ENCODE data around the gene EEF1A2. TPM values are rescaled to one million over a fixed set of nuclear protein-coding genes. Genes with fewer than 3 reads are reported as not detected.

The EEF1A2 gene
- total RNA-seq, 4 donors from 2014 or later: 0.75 to 5.0 (median 3.3) TPM

- H3K36me3 ChIP-seq: no peaks in the 10 kb centered on the region
- intact Hi-C loops (cut with DNase I; ENCODE audit: low total_unique reads): no loop called here
- H3K27ac ChIP-seq: no peak overlapping the region
- no peaks in the 10 kb centered on the region for H3K9me3 ChIP-seq
- no peak for DNase-seq
- WGBS, 2 donors (ENCODE audit: low coverage in 1 of 2): 50 to 71% methylated on average over 5 to 16 of the region's 16 CpGs
- peaks cover 45% of the 10 kb centered on the region for H3K27me3 ChIP-seq
- no peak overlapping the region for H3K4me3 ChIP-seq
- TF ChIP-seq EP300 (IDR thresholded peaks at IDR 0.05; ENCODE audit: low read depth): no peak
- TF ChIP-seq, protein P1, sequence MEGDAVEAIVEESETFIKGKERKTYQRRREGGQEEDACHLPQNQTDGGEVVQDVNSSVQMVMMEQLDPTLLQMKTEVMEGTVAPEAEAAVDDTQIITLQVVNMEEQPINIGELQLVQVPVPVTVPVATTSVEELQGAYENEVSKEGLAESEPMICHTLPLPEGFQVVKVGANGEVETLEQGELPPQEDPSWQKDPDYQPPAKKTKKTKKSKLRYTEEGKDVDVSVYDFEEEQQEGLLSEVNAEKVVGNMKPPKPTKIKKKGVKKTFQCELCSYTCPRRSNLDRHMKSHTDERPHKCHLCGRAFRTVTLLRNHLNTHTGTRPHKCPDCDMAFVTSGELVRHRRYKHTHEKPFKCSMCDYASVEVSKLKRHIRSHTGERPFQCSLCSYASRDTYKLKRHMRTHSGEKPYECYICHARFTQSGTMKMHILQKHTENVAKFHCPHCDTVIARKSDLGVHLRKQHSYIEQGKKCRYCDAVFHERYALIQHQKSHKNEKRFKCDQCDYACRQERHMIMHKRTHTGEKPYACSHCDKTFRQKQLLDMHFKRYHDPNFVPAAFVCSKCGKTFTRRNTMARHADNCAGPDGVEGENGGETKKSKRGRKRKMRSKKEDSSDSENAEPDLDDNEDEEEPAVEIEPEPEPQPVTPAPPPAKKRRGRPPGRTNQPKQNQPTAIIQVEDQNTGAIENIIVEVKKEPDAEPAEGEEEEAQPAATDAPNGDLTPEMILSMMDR (IDR thresholded peaks at IDR 0.05): no peak
- TF ChIP-seq POLR2A (IDR thresholded peaks at IDR 0.05): no peak
- in situ Hi-C loops (cut with MboI; ENCODE audit: low pct_ligation_motif_present in 1 of 4, low pct_unique_long_range_greater_than_20kb in 1 of 4, low sequenced_read_pairs in 3 of 4): no loop called here
- H3K4me1 ChIP-seq: no peaks in the 10 kb centered on the region
Measured at GRCh38 chr20:63447320-63447719, 51.6 kb downstream of the EEF1A2 start.

DNA sequence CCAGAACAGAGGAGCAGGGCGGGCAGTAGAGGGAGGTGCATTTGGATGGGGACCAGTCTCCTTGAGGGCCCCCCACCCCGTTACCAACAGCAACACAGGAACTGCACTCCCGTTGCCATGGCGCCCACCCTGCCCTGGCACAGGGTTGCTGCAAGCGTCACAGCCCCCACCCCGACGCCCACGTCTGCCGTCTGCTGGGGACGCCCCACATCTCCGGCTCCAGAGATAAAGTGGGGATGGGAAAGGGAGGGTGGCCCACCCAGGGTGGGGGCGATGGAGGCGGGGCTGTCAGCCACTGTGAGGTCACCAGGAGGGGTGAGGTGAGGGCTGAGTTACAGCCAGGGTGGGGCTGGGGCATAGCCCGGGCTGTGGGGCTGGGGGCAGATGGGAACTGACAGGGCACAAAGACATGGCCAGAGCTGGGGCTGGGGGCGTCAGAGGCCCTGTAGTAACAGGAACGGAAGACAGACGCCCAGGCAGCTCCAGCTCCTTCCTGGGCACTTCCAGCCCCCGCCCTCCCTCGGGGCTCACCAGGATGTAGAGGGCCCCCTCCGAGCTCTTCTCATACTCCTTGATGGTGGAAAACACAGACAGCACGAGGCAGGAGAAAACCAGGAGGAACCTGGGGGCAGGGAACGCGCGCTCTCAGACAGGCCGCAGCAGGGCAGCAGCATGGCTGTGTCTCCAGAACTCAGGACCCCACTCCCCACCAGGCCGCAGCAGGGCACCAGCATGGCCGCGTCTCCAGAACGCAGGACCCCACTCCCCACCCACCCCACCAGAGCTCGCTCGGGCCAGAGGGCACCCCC, 52.5 kb downstream of the EEF1A2 start:
- Histone ChIP-seq H3K4me3 (no peak overlapping the region), H3K36me3 (no peaks in the 10 kb centered on the region), H3K27me3 (peaks cover 42% of the 10 kb centered on the region), H3K27ac (no peak overlapping the region), H3K4me1 (no peaks in the 10 kb centered on the region), H3K9me3 (no peaks in the 10 kb centered on the region)
- WGBS, 2 donors (ENCODE audit: low coverage in 1 of 2): 67% methylated on average over 26 of the region's 31 CpGs; no CpG with 5 or more reads in 1 of the 2 donors
- no peak for DNase-seq
- intact Hi-C loops (cut with DNase I; ENCODE audit: low total_unique reads) (no loop called here), in situ Hi-C loops (cut with MboI; ENCODE audit: low pct_ligation_motif_present in 1 of 4, low pct_unique_long_range_greater_than_20kb in 1 of 4, low sequenced_read_pairs in 3 of 4) (no loop called here)
- TF ChIP-seq EP300 (IDR thresholded peaks at IDR 0.05; ENCODE audit: low read depth) (no peak), POLR2AphosphoS5 (IDR thresholded peaks at IDR 0.05) (no peak), POLR2A (IDR thresholded peaks at IDR 0.05) (no peak)
- TF ChIP-seq, protein P1 (IDR thresholded peaks at IDR 0.05): no peak

GRCh38 chr20:63445075-63445734, 53.7 kb downstream of the EEF1A2 start:
- no peaks in the 10 kb centered on the region for H3K9me3 ChIP-seq
- H3K4me1 ChIP-seq: no peaks in the 10 kb centered on the region
- 69% methylated on average over 15 of the region's 15 CpGs; no CpG with 5 or more reads in 1 of the 2 donors for WGBS, 2 donors (ENCODE audit: low coverage in 1 of 2)
- in situ Hi-C loops (cut with MboI; ENCODE audit: low pct_ligation_motif_present in 1 of 4, low pct_unique_long_range_greater_than_20kb in 1 of 4, low sequenced_read_pairs in 3 of 4) (no loop called here), intact Hi-C loops (cut with DNase I; ENCODE audit: low total_unique reads) (no loop called here)
- H3K27ac ChIP-seq: no peak overlapping the region
- no peak overlapping the region for H3K4me3 ChIP-seq
- TF ChIP-seq, protein P1 (IDR thresholded peaks at IDR 0.05): no peak
- no peak for TF ChIP-seq EP300 (IDR thresholded peaks at IDR 0.05; ENCODE audit: low read depth)
- H3K27me3 ChIP-seq: peaks cover 51% of the 10 kb centered on the region
- DNase-seq: no peak
- H3K36me3 ChIP-seq: no peaks in the 10 kb centered on the region

- in situ Hi-C loops (cut with MboI; ENCODE audit: low pct_ligation_motif_present in 1 of 4, low pct_unique_long_range_greater_than_20kb in 1 of 4, low sequenced_read_pairs in 3 of 4): no loop called here
- intact Hi-C loops (cut with DNase I; ENCODE audit: low total_unique reads): no loop called here
- TF ChIP-seq POLR2AphosphoS5 (IDR thresholded peaks at IDR 0.05): no peak
- TF ChIP-seq, protein P1 (IDR thresholded peaks at IDR 0.05): no peak
- TF ChIP-seq EP300 (IDR thresholded peaks at IDR 0.05; ENCODE audit: low read depth): no peak
- no peak for TF ChIP-seq POLR2A (IDR thresholded peaks at IDR 0.05)
- 92% methylated on average over 24 of the region's 24 CpGs; no CpG with 5 or more reads in 1 of the 2 donors for WGBS, 2 donors (ENCODE audit: low coverage in 1 of 2)
- DNase-seq: no peak
- Histone ChIP-seq H3K9me3 (no peaks in the 10 kb centered on the region), H3K27me3 (peaks cover 49% of the 10 kb centered on the region), H3K36me3 (no peaks in the 10 kb centered on the region), H3K4me3 (no peak overlapping the region), H3K4me1 (no peaks in the 10 kb centered on the region), H3K27ac (no peak overlapping the region)
Measured at GRCh38 chr20:63444548-63444947, 54.3 kb downstream of the EEF1A2 start.

Measured in transverse colon (tissue), 4 donors.